Breast epithelium (tissue), 4 donors: ENCODE results near the gene DUSP16. TPM values are rescaled to one million over a fixed set of nuclear protein-coding genes. Genes with fewer than 3 reads are reported as not detected.
A peak's percentile ranks its signal among the peaks of the same experiment; 100 is the strongest.

Experiments
- DNase-seq, 2 donors: peaks; one replicate each; pipeline ENCODE4 v3.0.0-alpha.2; 2019; ENCODE audit warnings: low spot score in 2 of 2
- H3K27ac ChIP-seq, 2 donors: fragments of 200-600 bp; sonication (generic) in 1 of 2; one replicate each; pipeline ENCODE4 v1.5.1; 2016 to 2019; ENCODE audit warnings: mild to moderate bottlenecking in 1 of 2
- H3K27me3 ChIP-seq, 2 donors: fragments of 200-600 bp; sonication (generic) in 1 of 2; one replicate each; pipeline versions ENCODE4 v1.5.1 to v1.6.0; 2017 to 2019; ENCODE audit warnings: control low read depth in 1 of 2, mild to moderate bottlenecking in 1 of 2
- H3K36me3 ChIP-seq: fragments of 200-600 bp; one replicate; pipeline ENCODE4 v1.5.1; 2019
- H3K4me1 ChIP-seq, 2 donors: fragments of 200-600 bp; sonication (generic); one replicate each; pipeline ENCODE4 v1.5.1; 2016 to 2019; ENCODE audit warnings: control low read depth in 1 of 2
- H3K4me3 ChIP-seq, 3 donors: fragments of 200-600 bp; sonication (generic); 1 replicate in 2 of 3; 2 replicates in 1 of 3; pipeline ENCODE4 v1.5.1; 2016 to 2019; ENCODE audit warnings: mild to moderate bottlenecking in 3 of 3, moderate library complexity in 2 of 3
- H3K9me3 ChIP-seq, 2 donors: fragments of 200-600 bp; sonication (generic) in 1 of 2; one replicate each; pipeline ENCODE4 v1.5.1; 2016 to 2019; ENCODE audit warnings: control low read depth in 1 of 2
- POLR2A ChIP-seq: fragments of 450-650 bp; IDR thresholded peaks from one replicate; pipeline ENCODE4 v1.6.1; 2016; ENCODE audit warnings: antibody characterized with exemption, mild to moderate bottlenecking, moderate library complexity
- POLR2AphosphoS5 ChIP-seq, 3 donors: sonication (generic); formaldehyde crosslinking; IDR thresholded peaks; one replicate each; pipeline ENCODE4 v1.6.1; 2017; ENCODE audit warnings: antibody characterized with exemption in 3 of 3
- intact Hi-C: fragments of 100-400 bp; cut with DNase I; formaldehyde crosslinking; loops from one replicate; pipeline ENCODE4 v1.15.1; 2023; ENCODE audit warnings: low total_unique reads
- total RNA-seq, 3 donors: library from RNA; depleted of rRNA; stranded (reverse); fragments of >200 nt; gene quantifications; one replicate each; pipeline ENCODE4 v1.1.0, GENCODE V29; 2016
- TF ChIP-seq, protein P1 (sequence below), 3 donors: fragments of 450-650 bp; IDR thresholded peaks; one replicate each; pipeline ENCODE4 v1.5.1; 2016 to 2017; ENCODE audit warnings: antibody characterized with exemption in 3 of 3, mild to moderate bottlenecking in 3 of 3, moderate library complexity in 3 of 3

DUSP16 gene
- total RNA-seq, 3 donors from 2014 or later = 10.9 to 63.3 (median 61.0) TPM

DNA sequence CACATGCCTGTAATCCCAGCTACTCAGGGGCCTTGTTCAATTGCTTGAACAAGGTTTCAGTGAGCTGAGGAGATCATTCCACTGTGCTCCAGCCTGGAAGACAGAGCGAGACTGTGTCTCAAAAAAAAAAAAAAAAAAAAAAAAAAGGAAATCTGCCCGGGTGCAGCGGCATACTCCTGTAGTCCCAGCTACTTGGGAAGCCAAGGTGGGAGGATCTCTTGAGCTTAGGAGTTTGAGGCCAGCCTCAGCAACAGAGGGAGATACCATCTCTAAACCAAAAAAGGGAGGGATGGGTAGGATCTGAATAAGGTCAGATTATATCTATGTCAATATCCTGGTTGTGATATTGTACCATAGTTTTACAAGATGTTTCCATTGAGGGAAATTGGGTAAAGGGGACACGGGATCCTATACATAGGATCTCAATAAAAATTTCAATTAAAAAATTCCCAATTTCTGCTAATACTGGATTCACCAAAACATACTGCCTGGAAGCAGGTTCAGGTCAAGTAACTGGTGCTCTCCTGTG lies 129.4 kb downstream of the DUSP16 start:
- intact Hi-C loops = no loop called here
- Histone ChIP-seq H3K36me3 (no peaks in the 10 kb centered on the region), H3K27ac (peak overlapping the region; percentile 50 to 74), H3K27me3 (no peaks in the 10 kb centered on the region), H3K9me3 (no peaks in the 10 kb centered on the region), H3K4me1 (no peaks in the 10 kb centered on the region), H3K4me3 (no peak overlapping the region)
- TF ChIP-seq, protein P1, sequence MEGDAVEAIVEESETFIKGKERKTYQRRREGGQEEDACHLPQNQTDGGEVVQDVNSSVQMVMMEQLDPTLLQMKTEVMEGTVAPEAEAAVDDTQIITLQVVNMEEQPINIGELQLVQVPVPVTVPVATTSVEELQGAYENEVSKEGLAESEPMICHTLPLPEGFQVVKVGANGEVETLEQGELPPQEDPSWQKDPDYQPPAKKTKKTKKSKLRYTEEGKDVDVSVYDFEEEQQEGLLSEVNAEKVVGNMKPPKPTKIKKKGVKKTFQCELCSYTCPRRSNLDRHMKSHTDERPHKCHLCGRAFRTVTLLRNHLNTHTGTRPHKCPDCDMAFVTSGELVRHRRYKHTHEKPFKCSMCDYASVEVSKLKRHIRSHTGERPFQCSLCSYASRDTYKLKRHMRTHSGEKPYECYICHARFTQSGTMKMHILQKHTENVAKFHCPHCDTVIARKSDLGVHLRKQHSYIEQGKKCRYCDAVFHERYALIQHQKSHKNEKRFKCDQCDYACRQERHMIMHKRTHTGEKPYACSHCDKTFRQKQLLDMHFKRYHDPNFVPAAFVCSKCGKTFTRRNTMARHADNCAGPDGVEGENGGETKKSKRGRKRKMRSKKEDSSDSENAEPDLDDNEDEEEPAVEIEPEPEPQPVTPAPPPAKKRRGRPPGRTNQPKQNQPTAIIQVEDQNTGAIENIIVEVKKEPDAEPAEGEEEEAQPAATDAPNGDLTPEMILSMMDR (IDR thresholded peaks at IDR 0.05) = no peak
- no peak for TF ChIP-seq POLR2AphosphoS5 (IDR thresholded peaks at IDR 0.05)
- TF ChIP-seq POLR2A = no peak
- no peak for DNase-seq

DNA sequence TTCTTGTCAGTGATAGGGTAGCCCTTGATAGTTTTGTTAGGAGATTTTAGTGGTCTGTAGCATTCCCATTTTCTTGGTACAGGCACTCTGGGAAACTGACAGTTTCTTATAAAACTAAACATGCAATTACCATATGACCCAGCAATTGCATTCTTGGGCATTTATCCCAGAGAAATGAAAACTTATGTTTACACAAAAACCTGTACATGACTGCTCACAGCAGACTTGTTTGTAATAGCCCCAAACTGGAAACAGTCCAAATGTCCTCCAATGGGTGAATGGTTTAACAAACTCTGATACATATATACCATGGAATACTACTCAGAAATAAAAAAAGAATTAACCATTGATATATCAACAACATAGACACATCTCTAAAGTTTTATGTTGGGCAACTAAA lies 130.3 kb downstream of the DUSP16 start:
- Histone ChIP-seq H3K27me3 (no peaks in the 10 kb centered on the region), H3K27ac (peak overlapping the region; percentile 66 to 74), H3K4me3 (no peak overlapping the region), H3K4me1 (no peaks in the 10 kb centered on the region), H3K9me3 (no peaks in the 10 kb centered on the region), H3K36me3 (no peaks in the 10 kb centered on the region)
- TF ChIP-seq POLR2AphosphoS5 (IDR thresholded peaks at IDR 0.05) (no peak), POLR2A (no peak)
- TF ChIP-seq, protein P1 (IDR thresholded peaks at IDR 0.05) = no peak
- intact Hi-C loops = no loop called here
- DNase-seq = no peak

DNA sequence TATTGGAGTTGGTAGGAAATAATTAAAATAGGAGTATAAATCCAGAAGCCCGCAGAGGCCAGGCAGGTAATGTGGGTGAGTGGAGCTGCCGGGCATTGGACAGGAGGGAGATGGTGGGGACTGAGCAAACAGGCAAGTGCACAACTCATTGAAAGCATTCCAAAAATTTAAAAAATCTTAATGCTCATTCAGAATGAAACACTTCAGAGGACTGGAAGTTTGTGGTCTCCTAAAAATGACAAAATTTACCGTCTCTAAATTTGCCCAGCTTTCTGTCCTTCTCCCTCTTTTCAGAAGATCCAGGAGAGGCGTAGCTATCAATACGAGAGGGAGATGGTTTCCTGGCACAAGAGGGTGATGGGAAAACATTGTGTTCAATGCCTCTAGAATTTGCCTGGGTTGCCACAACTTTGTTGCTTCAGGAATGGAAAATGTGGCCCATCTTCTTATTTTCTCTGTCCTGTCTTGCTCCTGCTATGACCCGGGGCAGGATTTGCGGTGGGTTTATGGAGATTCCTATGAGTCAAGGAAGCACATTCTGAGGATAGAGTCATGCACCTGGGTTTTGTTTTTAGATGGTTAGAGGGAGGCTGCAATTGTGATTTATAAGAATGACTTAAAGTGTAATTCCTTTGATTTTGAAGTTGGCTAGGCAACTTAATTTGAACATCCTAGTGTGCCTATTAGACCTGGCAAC lies 133.6 kb downstream of the DUSP16 start:
- peak in 1 of 2 donors; percentile 90 for DNase-seq
- intact Hi-C loops = no loop called here
- peak overlapping the region; percentile 85 to 86 for H3K27ac ChIP-seq

DNA sequence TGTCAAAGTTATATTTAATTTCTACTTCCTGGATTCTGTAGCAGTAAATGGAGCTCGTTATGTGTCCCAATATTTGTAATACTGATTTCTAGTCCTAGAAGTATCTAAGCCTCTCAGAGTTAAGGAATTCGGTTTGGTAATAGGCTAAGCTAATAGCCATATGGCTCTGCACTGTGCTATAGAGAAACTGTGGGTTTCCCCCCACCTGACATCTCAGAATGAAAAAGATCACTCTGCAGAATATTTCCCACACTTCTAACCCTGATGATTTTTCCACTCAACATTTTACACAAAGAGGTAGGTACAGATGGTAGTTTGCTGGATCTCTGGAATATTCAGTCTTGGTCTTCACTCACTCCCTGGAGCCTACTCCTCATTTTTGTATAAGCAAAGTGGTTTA lies 134.6 kb downstream of the DUSP16 start:
- H3K4me1 ChIP-seq = no peaks in the 10 kb centered on the region
- TF ChIP-seq POLR2A = no peak
- TF ChIP-seq, protein P1 (IDR thresholded peaks at IDR 0.05) = no peak
- no peak for TF ChIP-seq POLR2AphosphoS5 (IDR thresholded peaks at IDR 0.05)
- H3K9me3 ChIP-seq = peaks cover 2 to 10% of the 10 kb centered on the region in 2 donors
- no peaks in the 10 kb centered on the region for H3K36me3 ChIP-seq
- DNase-seq = no peak
- no peak overlapping the region for H3K4me3 ChIP-seq
- intact Hi-C loops = no loop called here
- peak overlapping the region; percentile 28 to 85 for H3K27ac ChIP-seq
- H3K27me3 ChIP-seq = no peaks in the 10 kb centered on the region

More for the DNA sequence above, 133.6 kb downstream of the DUSP16 start:
- Histone ChIP-seq H3K36me3 (no peaks in the 10 kb centered on the region), H3K4me1 (no peaks in the 10 kb centered on the region), H3K4me3 (no peak overlapping the region), H3K27me3 (no peaks in the 10 kb centered on the region), H3K9me3 (peaks cover 0 to 4% of the 10 kb centered on the region in 2 donors)
- TF ChIP-seq, protein P1 (IDR thresholded peaks at IDR 0.05) = no peak
- TF ChIP-seq POLR2AphosphoS5 (IDR thresholded peaks at IDR 0.05) = no peak
- TF ChIP-seq POLR2A = no peak

DNA sequence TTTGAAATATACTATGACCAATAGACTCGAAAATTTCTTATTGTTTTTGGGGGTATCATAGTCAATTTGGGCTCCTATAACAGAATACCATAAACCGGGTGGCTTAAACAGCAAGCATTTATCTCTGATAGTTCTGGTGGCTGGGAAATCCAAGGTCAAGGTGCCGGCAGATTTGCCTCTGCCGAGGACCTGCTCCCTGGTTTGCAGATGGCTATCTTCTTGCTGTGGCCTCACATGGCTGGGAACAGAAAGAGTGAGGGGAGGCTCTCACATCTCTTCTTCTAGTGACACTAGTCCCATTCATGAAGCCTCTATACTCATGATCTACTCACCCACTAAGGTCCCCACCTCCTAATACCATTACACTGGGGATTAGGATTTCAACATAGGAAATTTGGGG lies 135.1 kb downstream of the DUSP16 start:
- Histone ChIP-seq H3K36me3 (no peaks in the 10 kb centered on the region), H3K4me3 (no peak overlapping the region), H3K4me1 (no peaks in the 10 kb centered on the region), H3K27me3 (no peaks in the 10 kb centered on the region), H3K27ac (peak overlapping the region in 1 of 2 donors; percentile 85), H3K9me3 (peaks cover 6 to 15% of the 10 kb centered on the region in 2 donors)
- TF ChIP-seq, protein P1 (IDR thresholded peaks at IDR 0.05) = no peak
- TF ChIP-seq POLR2AphosphoS5 (IDR thresholded peaks at IDR 0.05) (no peak), POLR2A (no peak)
- intact Hi-C loops = no loop called here
- no peak for DNase-seq
